HUES64 (cell line): ENCODE data around the gene MPL. TPM values are rescaled to one million over a fixed set of nuclear protein-coding genes. Genes with fewer than 3 reads are reported as not detected.

Experiments used
- H3K27ac ChIP-seq: 2 replicates; pipeline ENCODE4 v1.7.0; 2013; ENCODE audit warnings: low read depth, low read length, inconsistent platforms
- H3K27me3 ChIP-seq: 2 replicates; pipeline ENCODE4 v1.6.1; 2013; ENCODE audit warnings: mild to moderate bottlenecking, low read length; ENCODE audit not compliant: insufficient read depth
- H3K36me3 ChIP-seq: 2 replicates; pipeline ENCODE4 v1.6.1; 2013; ENCODE audit warnings: mild to moderate bottlenecking, low read length; ENCODE audit not compliant: insufficient read depth
- H3K4me1 ChIP-seq: 2 replicates; pipeline ENCODE4 v1.6.1; 2013; ENCODE audit warnings: mild to moderate bottlenecking, low read length, moderate library complexity; ENCODE audit not compliant: insufficient read depth
- H3K4me3 ChIP-seq: 2 replicates; pipeline ENCODE4 v1.5.1; 2013; ENCODE audit warnings: mild to moderate bottlenecking, low read length, moderate library complexity
- H3K9ac ChIP-seq: 2 replicates; pipeline ENCODE4 v1.6.1; 2013; ENCODE audit warnings: mild to moderate bottlenecking, low read depth, low read length
- H3K9me3 ChIP-seq: 2 replicates; pipeline ENCODE4 v1.6.1; 2013; ENCODE audit warnings: low read depth, low read length; ENCODE audit not compliant: insufficient read depth
- WGBS: fragments of 150-250, 120-280 bp; methylation state at CpG from one replicate; pipeline ENCODE4 v1.1.7; 2013; ENCODE audit warnings: missing lambda C conversion rate; 5-methylcytosine and 5-hydroxymethylcytosine counted together
- polyA plus RNA-seq, 2 experiments: library from polyadenylated mRNA; stranded (reverse); fragments of 50-300 nt; gene quantifications; one replicate each; pipeline ENCODE4 v1.2.3, GENCODE V29; 2013

The MPL gene
- polyA plus RNA-seq (2013, experiment 1 of 2), result not detected
- not detected for polyA plus RNA-seq (2013, experiment 2 of 2)

DNA sequence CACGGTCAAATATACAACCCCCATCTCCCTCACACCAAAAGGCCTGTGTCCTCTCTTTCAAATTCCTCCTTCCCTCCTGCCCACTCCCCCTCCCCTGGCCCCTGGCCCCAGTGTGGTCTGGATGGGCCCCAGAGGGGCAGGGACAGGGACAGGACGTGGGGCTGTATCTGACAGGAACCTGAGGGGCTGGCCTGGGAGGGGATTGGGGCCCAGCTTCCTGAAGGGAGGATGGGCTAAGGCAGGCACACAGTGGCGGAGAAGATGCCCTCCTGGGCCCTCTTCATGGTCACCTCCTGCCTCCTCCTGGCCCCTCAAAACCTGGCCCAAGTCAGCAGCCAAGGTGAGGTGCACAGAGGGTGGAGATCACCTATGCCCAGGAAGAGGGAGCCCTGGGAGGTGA is at the start of gene MPL:
TSS of gene MPL (plus strand) at position 231 of the 400 bp plus-strand sequence. CDS start at position 262, 31 bp downstream.
- 73% methylated on average over 3 of the region's 3 CpGs for WGBS
- no peak within 1 kb of the TSS for H3K27ac ChIP-seq
- H3K9me3 ChIP-seq, result no peaks in the 10 kb centered on the region
- no peak within 1 kb of the TSS for H3K9ac ChIP-seq
- no peaks in the 10 kb centered on the region for H3K36me3 ChIP-seq
- H3K4me1 ChIP-seq, result no peaks in the 10 kb centered on the region
- no peak within 1 kb of the TSS for H3K4me3 ChIP-seq
- no peaks in the 10 kb centered on the region for H3K27me3 ChIP-seq

DNA sequence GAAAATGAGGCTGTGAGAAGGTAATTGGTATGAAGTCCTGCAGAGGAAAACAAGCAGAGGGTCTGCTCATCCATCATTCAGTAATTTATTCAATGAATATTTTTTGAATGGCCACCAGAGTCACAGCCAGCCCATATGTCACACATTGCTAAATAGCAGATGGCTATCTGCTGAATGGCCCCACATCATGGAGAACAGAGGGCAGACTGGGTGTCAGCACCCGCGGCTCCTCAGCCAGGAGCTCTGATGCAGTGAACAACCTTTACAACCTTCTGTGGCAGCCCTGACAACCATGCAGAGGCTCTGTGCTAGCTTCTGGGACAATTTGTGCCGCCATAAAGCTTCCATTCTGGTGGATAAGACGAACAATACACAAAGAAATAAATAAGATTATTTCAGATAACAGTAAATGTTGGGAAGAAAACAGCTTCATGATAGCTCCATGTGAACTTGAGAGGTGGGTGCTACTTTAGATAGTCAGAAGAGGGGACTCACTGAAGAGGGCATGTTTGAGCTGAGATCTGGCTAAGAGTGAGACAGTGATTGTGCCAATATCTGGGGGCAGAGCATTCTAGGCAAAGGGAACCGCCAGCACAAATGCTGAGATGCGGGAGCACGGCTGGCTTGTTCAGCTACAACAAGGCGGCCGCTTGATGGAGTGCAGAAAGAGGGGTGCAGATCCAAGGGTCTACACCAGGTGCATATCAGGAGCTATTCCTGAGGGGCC is 49.4 kb upstream of the MPL start:
- 90% methylated on average over 8 of the region's 9 CpGs for WGBS
- H3K4me1 ChIP-seq, result peaks cover 11% of the 10 kb centered on the region

DNA sequence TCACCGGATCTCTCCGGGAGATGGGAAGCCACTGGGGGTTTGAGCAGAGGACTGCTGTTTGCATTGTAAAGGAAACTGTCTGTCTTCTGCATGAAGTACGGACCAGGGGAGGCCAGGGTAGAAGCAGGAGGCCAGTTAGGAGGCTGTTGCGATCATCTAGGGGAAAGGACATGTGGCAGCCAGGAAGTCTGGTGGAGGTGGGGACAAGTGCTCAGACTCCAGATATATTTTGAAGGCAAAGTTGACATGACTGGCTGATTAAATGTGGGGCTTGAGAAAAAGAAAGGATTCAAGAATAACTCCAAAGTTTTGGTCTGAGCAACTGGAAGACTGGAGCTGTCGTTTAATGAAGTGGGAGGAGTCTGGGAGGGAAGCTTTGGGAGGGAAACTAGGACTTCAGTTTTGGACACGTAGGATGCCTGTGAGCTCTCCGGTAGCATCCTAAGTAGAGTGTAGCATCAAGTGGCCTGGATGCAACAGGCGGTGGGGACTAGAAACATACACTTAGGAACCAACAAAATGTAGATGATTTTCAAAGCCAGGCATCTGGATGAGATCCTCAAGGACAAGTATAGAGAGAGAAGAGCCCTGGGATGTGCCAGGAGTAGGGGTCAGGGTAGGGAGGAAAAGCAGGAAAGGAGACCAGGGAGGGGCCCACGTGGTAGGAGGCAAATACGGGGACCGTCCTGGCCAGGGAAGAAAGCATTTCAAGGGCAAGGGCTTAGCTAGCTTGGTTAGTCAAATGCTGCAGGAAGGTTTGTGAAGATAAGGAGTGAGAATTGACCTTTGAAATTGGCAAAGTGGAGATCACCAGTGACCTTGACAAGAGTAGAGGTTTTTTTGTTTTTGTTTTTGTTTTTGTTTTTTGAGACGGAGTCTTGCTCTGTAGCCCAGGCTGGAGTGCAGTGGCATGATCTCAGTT is 48.6 kb upstream of the MPL start:
- Histone ChIP-seq H3K4me3 (no peak overlapping the region), H3K9ac (no peak overlapping the region), H3K36me3 (no peaks in the 10 kb centered on the region), H3K27me3 (no peaks in the 10 kb centered on the region), H3K4me1 (peaks cover 13% of the 10 kb centered on the region), H3K27ac (no peak overlapping the region), H3K9me3 (no peaks in the 10 kb centered on the region)
- 88% methylated on average over 12 of the region's 12 CpGs for WGBS

More for the DNA sequence above, 49.4 kb upstream of the MPL start:
- H3K4me3 ChIP-seq, result no peak overlapping the region
- H3K27ac ChIP-seq, result no peak overlapping the region
- no peaks in the 10 kb centered on the region for H3K9me3 ChIP-seq
- no peak overlapping the region for H3K9ac ChIP-seq
- no peaks in the 10 kb centered on the region for H3K27me3 ChIP-seq
- H3K36me3 ChIP-seq, result no peaks in the 10 kb centered on the region

GRCh38 chr1:43292216-43292615 is 45.4 kb upstream of the MPL start:
- no peak overlapping the region for H3K9ac ChIP-seq
- H3K4me3 ChIP-seq, result no peak overlapping the region
- H3K27me3 ChIP-seq, result no peaks in the 10 kb centered on the region
- no peak overlapping the region for H3K27ac ChIP-seq
- peaks cover 31% of the 10 kb centered on the region for H3K4me1 ChIP-seq
- H3K36me3 ChIP-seq, result no peaks in the 10 kb centered on the region
- H3K9me3 ChIP-seq, result no peaks in the 10 kb centered on the region
- WGBS, result 92% methylated on average over 7 of the region's 7 CpGs

- Histone ChIP-seq H3K4me3 (no peak overlapping the region), H3K4me1 (peaks cover 32% of the 10 kb centered on the region), H3K36me3 (no peaks in the 10 kb centered on the region), H3K27me3 (no peaks in the 10 kb centered on the region), H3K9ac (no peak overlapping the region), H3K9me3 (no peaks in the 10 kb centered on the region), H3K27ac (no peak overlapping the region)
- WGBS, result 96% methylated on average over 5 of the region's 5 CpGs
Observed at GRCh38 chr1:43292679-43293078, 44.9 kb upstream of the MPL start.

GRCh38 chr1:43293176-43293575 is 44.4 kb upstream of the MPL start:
- no peaks in the 10 kb centered on the region for H3K27me3 ChIP-seq
- H3K36me3 ChIP-seq, result no peaks in the 10 kb centered on the region
- no peak overlapping the region for H3K9ac ChIP-seq
- H3K9me3 ChIP-seq, result no peaks in the 10 kb centered on the region
- peaks cover 32% of the 10 kb centered on the region for H3K4me1 ChIP-seq
- no peak overlapping the region for H3K4me3 ChIP-seq
- no peak overlapping the region for H3K27ac ChIP-seq
- WGBS, result 90% methylated on average over 2 of the region's 2 CpGs

GRCh38 chr1:43293896-43294760 is 43.5 kb upstream of the MPL start:
- H3K4me1 ChIP-seq, result peaks cover 32% of the 10 kb centered on the region
- H3K9ac ChIP-seq, result no peak overlapping the region
- no peaks in the 10 kb centered on the region for H3K27me3 ChIP-seq
- H3K9me3 ChIP-seq, result no peaks in the 10 kb centered on the region
- WGBS, result 88% methylated on average over 6 of the region's 7 CpGs
- no peak overlapping the region for H3K4me3 ChIP-seq
- H3K36me3 ChIP-seq, result no peaks in the 10 kb centered on the region
- no peak overlapping the region for H3K27ac ChIP-seq

DNA sequence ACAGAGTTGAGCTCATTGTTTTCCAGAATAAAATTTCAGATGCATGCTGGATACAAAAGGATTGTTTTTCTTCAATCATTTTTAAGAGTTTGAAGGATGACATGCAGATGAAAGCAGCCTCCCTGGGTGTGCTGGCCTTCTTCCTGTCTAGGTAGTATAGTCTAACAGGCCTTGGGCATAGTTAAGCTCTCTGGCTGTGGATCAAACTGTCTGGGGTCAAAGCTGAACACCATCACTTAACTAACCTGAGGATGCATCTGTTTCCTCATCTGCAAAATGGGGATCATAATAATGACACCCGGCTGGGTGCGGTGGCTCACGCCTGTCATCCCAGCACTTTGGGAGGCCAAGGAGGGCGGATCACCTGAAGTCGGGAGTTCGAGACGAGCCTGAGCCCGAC is 42.9 kb upstream of the MPL start:
- Histone ChIP-seq H3K4me1 (peaks cover 32% of the 10 kb centered on the region), H3K9ac (no peak overlapping the region), H3K4me3 (no peak overlapping the region), H3K27me3 (no peaks in the 10 kb centered on the region), H3K9me3 (no peaks in the 10 kb centered on the region), H3K27ac (no peak overlapping the region), H3K36me3 (no peaks in the 10 kb centered on the region)
- WGBS, result 95% methylated on average over 8 of the region's 8 CpGs

GRCh38 chr1:43296207-43296606 is 41.4 kb upstream of the MPL start:
- Histone ChIP-seq H3K36me3 (no peaks in the 10 kb centered on the region), H3K4me3 (no peak overlapping the region), H3K4me1 (peaks cover 32% of the 10 kb centered on the region), H3K9ac (0 out of 2 replicates have a peak overlapping the region, but pooled peaks have one; percentile 22), H3K27ac (peak overlapping the region; percentile 51; the same call in 1 of the 2 replicates), H3K27me3 (no peaks in the 10 kb centered on the region), H3K9me3 (no peaks in the 10 kb centered on the region)
- 78% methylated on average over 1 of the region's 1 CpG for WGBS

DNA sequence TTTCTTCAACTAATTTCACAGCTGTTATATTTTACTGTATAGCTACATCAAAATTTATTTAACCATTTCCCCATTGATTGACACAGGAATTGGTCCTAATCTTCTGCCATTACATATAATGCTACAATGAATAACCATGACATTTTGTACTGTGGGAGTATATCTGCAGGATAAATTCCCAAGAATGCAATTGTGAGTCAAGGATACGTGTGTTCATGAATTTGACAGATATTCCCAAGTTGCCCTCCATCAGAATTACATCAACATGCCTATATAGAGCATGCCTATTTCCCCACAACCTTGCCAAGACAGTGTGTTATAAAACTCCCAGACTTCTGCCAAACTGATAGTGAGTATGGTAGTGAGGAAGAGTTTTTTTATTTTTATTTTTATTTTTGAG is 39.6 kb upstream of the MPL start:
- 75% methylated on average over 1 of the region's 1 CpG for WGBS
- no peak overlapping the region for H3K27ac ChIP-seq
- H3K9me3 ChIP-seq, result no peaks in the 10 kb centered on the region
- peaks cover 32% of the 10 kb centered on the region for H3K4me1 ChIP-seq
- no peak overlapping the region for H3K4me3 ChIP-seq
- H3K36me3 ChIP-seq, result no peaks in the 10 kb centered on the region
- no peak overlapping the region for H3K9ac ChIP-seq
- H3K27me3 ChIP-seq, result no peaks in the 10 kb centered on the region
